Measurements from ENCODE around the gene TM4SF4.

DNA sequence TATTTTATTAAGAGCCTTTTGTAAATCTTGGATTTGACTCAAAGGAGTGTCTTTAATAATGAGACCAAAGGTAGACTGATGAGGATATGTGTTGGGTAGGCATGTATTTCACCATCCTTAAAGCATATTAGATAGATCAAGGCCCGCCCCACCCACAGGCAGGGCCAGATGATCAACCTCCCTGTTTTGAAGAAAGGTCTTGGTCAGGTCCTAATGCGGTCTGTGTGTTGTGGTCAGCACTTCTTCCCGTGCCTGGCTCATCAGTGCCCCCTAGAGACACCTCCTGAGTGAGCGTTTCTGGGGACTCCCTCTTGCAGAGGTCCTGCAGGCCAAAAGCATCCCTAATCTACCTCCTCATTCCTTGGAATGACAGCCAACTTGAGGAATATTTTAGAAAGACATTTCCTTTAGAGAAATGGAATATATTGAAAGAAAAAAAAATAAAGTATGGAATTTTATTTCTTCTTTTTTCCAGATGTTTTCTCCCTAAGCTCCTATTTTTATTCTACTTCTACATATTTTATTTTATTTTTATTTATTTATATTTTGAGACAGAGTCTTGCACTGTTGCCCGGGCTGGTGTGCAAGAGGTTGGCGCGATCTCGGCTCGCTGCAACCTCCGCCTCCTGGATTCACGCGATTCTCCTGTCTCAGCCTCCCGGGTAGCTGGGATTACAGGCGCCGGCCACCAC, 6.0 kb downstream of the TM4SF4 start:
- TF ChIP-seq, protein P1, sequence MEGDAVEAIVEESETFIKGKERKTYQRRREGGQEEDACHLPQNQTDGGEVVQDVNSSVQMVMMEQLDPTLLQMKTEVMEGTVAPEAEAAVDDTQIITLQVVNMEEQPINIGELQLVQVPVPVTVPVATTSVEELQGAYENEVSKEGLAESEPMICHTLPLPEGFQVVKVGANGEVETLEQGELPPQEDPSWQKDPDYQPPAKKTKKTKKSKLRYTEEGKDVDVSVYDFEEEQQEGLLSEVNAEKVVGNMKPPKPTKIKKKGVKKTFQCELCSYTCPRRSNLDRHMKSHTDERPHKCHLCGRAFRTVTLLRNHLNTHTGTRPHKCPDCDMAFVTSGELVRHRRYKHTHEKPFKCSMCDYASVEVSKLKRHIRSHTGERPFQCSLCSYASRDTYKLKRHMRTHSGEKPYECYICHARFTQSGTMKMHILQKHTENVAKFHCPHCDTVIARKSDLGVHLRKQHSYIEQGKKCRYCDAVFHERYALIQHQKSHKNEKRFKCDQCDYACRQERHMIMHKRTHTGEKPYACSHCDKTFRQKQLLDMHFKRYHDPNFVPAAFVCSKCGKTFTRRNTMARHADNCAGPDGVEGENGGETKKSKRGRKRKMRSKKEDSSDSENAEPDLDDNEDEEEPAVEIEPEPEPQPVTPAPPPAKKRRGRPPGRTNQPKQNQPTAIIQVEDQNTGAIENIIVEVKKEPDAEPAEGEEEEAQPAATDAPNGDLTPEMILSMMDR (IDR thresholded peaks at IDR 0.05) = peak in 3 of 4 experiments; percentile 21 to 46 (median 43)
- TF ChIP-seq POLR2AphosphoS5 (IDR thresholded peaks at IDR 0.05) (no peak), EP300 (IDR thresholded peaks at IDR 0.05) (no peak), POLR2A (IDR thresholded peaks at IDR 0.05) (no peak)

Data from sigmoid colon (tissue), 4 donors.